Keratinocyte (primary cell): ENCODE data around the gene CRISP3. TPM values are rescaled to one million over a fixed set of nuclear protein-coding genes. Genes with fewer than 3 reads are reported as not detected.

Experiments
- DNase-seq: peaks from one replicate; pipeline ENCODE4 v3.0.0-alpha.2; 2011; ENCODE audit warnings: low read depth, missing footprints, low spot score
- FAIRE-seq: peaks from 2 replicates; lab custom pipeline; 2011; peaks lifted over from hg19 to GRCh38; lab: Jason Lieb, UNC
- H2AFZ ChIP-seq: 2 replicates; pipeline ENCODE4 v1.6.0; 2012; ENCODE audit warnings: low read length, control low read depth, inconsistent platforms; ENCODE audit not compliant: control insufficient read depth
- H3K27ac ChIP-seq: 2 replicates; pipeline ENCODE4 v1.5.1; 2011; ENCODE audit warnings: low read length; ENCODE audit not compliant: control insufficient read depth, insufficient read depth
- H3K27me3 ChIP-seq: 3 replicates; pipeline ENCODE4 v1.6.0; 2011; ENCODE audit warnings: low read length; ENCODE audit not compliant: control insufficient read depth, insufficient read depth; ENCODE audit errors: extremely low read depth
- H3K36me3 ChIP-seq, 2 experiments: 2 replicates in 1 of 2; 3 replicates in 1 of 2; pipeline ENCODE4 v1.5.1; 2011; ENCODE audit warnings: low read length in 2 of 2, mild to moderate bottlenecking in 1 of 2; ENCODE audit not compliant: control insufficient read depth in 2 of 2, insufficient read depth in 2 of 2; ENCODE audit errors: extremely low read depth in 1 of 2
- H3K4me1 ChIP-seq: 3 replicates; pipeline ENCODE4 v1.5.1; 2011; ENCODE audit warnings: low read length; ENCODE audit not compliant: control insufficient read depth, insufficient read depth; ENCODE audit errors: extremely low read depth
- H3K4me2 ChIP-seq: 3 replicates; pipeline ENCODE4 v1.6.0; 2011; ENCODE audit warnings: low read depth, low read length; ENCODE audit not compliant: control insufficient read depth, insufficient read depth; ENCODE audit errors: extremely low read depth
- H3K4me3 ChIP-seq, 3 experiments: fragments of 200-600 bp in 1 of 3; sonication (generic) in 1 of 3; 2 replicates in 2 of 3; 3 replicates in 1 of 3; pipeline ENCODE4 v1.5.1; 2011 to 2016; ENCODE audit warnings: low read length in 3 of 3, mild to moderate bottlenecking in 3 of 3, control low read depth in 2 of 3, inconsistent platforms in 1 of 3, low read depth in 1 of 3, mixed read lengths in 1 of 3, mixed run types in 1 of 3, moderate library complexity in 1 of 3; ENCODE audit not compliant: control insufficient read depth in 2 of 3, insufficient read depth in 2 of 3; ENCODE audit errors: extremely low read depth in 1 of 3
- H3K79me2 ChIP-seq: 2 replicates; pipeline ENCODE4 v1.6.0; 2012; ENCODE audit warnings: low read length; ENCODE audit not compliant: control insufficient read depth, insufficient read depth
- H3K9ac ChIP-seq: 3 replicates; pipeline ENCODE4 v1.6.0; 2011; ENCODE audit warnings: low read length; ENCODE audit not compliant: control insufficient read depth, insufficient read depth; ENCODE audit errors: extremely low read depth
- H3K9me1 ChIP-seq: 3 replicates; pipeline ENCODE4 v1.6.0; 2011; ENCODE audit warnings: low read length; ENCODE audit not compliant: control insufficient read depth, insufficient read depth; ENCODE audit errors: extremely low read depth
- H3K9me3 ChIP-seq: 2 replicates; pipeline ENCODE4 v1.5.1; 2012; ENCODE audit warnings: low read depth, low read length; ENCODE audit not compliant: control insufficient read depth
- H4K20me1 ChIP-seq: 3 replicates; pipeline ENCODE4 v1.6.0; 2011; ENCODE audit warnings: low read length; ENCODE audit not compliant: control insufficient read depth, insufficient read depth; ENCODE audit errors: extremely low read depth
- EZH2 ChIP-seq: IDR thresholded peaks from one replicate; pipeline ENCODE4 v1.6.1; 2012; ENCODE audit warnings: inconsistent platforms, mild to moderate bottlenecking, low read length, moderate library complexity
- dilution Hi-C: fragments of 300-500 bp; cut with MboI; formaldehyde crosslinking; loops from one replicate; pipeline ENCODE4 v1.7.0; 2020; ENCODE audit warnings: low sequenced_read_pairs; ENCODE audit not compliant: extremely low pct_ligation_motif_present
- polyA plus RNA-seq, 5 experiments: library from polyadenylated mRNA; depleted of rRNA in 3 of 5; stranded (reverse) in 3 of 5; stranded (forward) in 1 of 5; unstranded in 1 of 5; fragments of >200 nt; gene quantifications; 1 replicate in 1 of 5; 2 replicates in 3 of 5; 3 replicates in 1 of 5; pipeline versions ENCODE4 v1.2.1 to v1.2.3, GENCODE V29; 2011 to 2012; ENCODE audit warnings: missing spikeins in 2 of 5, low read depth in 1 of 5, low replicate concordance in 1 of 5
- TF ChIP-seq, protein P1 (sequence below), 3 experiments: IDR thresholded peaks in 1 of 3; conservative IDR thresholded peaks in 1 of 3; optimal IDR thresholded peaks in 1 of 3; 2 replicates in 2 of 3; 3 replicates in 1 of 3; pipeline versions ENCODE3 to v1.5.1; 2011; ENCODE audit warnings: low read length in 3 of 3, mild to moderate bottlenecking in 3 of 3, moderate library complexity in 2 of 3, control low read depth in 1 of 3, inconsistent platforms in 1 of 3; ENCODE audit not compliant: insufficient read depth in 2 of 3; ENCODE audit errors: extremely low read depth in 1 of 3

CRISP3 gene
- polyA plus RNA-seq, 1 donor (not counting 4 experiments of a cell fraction or from before 2014, with no cell fraction given): 0.04 TPM

DNA sequence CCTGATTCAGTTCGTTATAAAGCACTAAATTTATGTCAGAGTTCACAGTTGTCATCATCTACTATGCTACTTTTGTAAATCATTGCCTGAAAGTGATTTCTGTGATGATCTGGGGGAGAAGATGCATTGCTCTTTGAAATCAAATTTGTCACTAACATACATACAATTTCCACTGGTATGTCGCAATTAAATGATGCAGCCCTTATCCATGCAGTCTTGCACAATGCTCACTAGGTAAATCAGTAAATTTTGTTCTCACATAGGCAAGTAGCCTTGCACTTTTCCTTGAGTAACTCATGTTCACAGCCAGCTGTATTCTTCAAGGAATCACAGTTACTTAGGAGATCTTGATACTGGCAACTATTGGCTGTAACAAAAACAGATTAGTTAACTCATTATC lies 51.7 kb downstream of the CRISP3 start:
- H3K9me3 ChIP-seq: no peaks in the 10 kb centered on the region
- H3K36me3 ChIP-seq: no peaks in the 10 kb centered on the region
- H3K9ac ChIP-seq: no peak overlapping the region
- H3K79me2 ChIP-seq: no peaks in the 10 kb centered on the region
- DNase-seq (no peak), FAIRE-seq (no peak)
- H3K4me2 ChIP-seq: no peak overlapping the region
- no peak overlapping the region for H3K27ac ChIP-seq
- H3K4me3 ChIP-seq: no peak overlapping the region
- H3K9me1 ChIP-seq: no peaks in the 10 kb centered on the region
- no peaks in the 10 kb centered on the region for H3K4me1 ChIP-seq
- H2AFZ ChIP-seq: no peak overlapping the region
- H4K20me1 ChIP-seq: no peaks in the 10 kb centered on the region
- no peak for TF ChIP-seq EZH2
- TF ChIP-seq, protein P1, sequence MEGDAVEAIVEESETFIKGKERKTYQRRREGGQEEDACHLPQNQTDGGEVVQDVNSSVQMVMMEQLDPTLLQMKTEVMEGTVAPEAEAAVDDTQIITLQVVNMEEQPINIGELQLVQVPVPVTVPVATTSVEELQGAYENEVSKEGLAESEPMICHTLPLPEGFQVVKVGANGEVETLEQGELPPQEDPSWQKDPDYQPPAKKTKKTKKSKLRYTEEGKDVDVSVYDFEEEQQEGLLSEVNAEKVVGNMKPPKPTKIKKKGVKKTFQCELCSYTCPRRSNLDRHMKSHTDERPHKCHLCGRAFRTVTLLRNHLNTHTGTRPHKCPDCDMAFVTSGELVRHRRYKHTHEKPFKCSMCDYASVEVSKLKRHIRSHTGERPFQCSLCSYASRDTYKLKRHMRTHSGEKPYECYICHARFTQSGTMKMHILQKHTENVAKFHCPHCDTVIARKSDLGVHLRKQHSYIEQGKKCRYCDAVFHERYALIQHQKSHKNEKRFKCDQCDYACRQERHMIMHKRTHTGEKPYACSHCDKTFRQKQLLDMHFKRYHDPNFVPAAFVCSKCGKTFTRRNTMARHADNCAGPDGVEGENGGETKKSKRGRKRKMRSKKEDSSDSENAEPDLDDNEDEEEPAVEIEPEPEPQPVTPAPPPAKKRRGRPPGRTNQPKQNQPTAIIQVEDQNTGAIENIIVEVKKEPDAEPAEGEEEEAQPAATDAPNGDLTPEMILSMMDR (optimal IDR thresholded peaks at IDR 0.05 in 1 of 3, IDR thresholded peaks at IDR 0.05 in 1 of 3, conservative IDR thresholded peaks at IDR 0.05 in 1 of 3; ENCODE audit: extremely low read depth in 1 of 3, insufficient read depth in 2 of 3, low read length in 3 of 3): no peak
- dilution Hi-C loops: no loop called here
- no peaks in the 10 kb centered on the region for H3K27me3 ChIP-seq

Other genes with a start within 250 kb of the CRISP3 start
- not detected in 3 replicates for gene GLYATL3, start 244.5 kb downstream of the CRISP3 start, polyA plus RNA-seq
- 20.7 to 59.1 TPM (median 51.6 TPM) in 3 replicates for gene C6orf141, start 193.7 kb downstream of the CRISP3 start, polyA plus RNA-seq
- gene RHAG, start 107.5 kb downstream of the CRISP3 start, polyA plus RNA-seq: 0.05 TPM in 1 of 3 replicates, not detected in the others
- not detected in 3 replicates for gene CRISP2, start 30.8 kb downstream of the CRISP3 start, polyA plus RNA-seq
- not detected in 3 replicates for gene PGK2, start 42.9 kb upstream of the CRISP3 start, polyA plus RNA-seq
- not detected in 3 replicates for gene CRISP1, start 122.1 kb upstream of the CRISP3 start, polyA plus RNA-seq
- gene DEFB114, start 219.8 kb upstream of the CRISP3 start, polyA plus RNA-seq: not detected in 3 replicates
- not detected in 3 replicates for gene DEFB113, start 225.2 kb upstream of the CRISP3 start, polyA plus RNA-seq